ENCODE results near the gene CUL4A. TPM values are rescaled to one million over a fixed set of nuclear protein-coding genes. Genes with fewer than 3 reads are reported as not detected.
"Not testable (repeated sequence)": the region's sequence is repeated elsewhere in the genome, so short reads cannot be mapped to it uniquely, and the experiment has no call there.

The CUL4A gene
- total RNA-seq, 1 experiment from 2014 or later, result 91.0 TPM

DNA sequence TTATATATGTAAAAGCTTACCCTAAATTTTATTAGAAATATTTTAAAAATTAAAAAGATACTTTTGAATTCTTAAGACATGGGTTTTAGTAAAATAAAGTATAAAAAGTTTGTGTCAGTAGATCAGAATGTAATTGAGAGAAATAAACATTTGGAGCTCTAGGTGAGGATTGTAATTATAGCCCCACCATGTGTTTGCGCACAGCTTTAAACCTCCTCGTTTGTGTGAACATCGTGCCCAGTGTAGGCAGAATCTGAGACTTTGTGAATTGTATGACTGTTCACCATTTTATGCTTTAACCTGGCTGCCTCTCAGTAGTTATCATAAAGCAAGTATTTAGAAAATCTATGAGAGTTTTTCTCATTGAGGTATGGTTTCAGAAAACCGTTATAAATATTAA is 29.1 kb downstream of the CUL4A start:
- intact Hi-C loops (cut with micrococcal nuclease; ENCODE audit: unreplicated experiment), result no loop called here
- TF ChIP-seq EZH2 (IDR thresholded peaks at IDR 0.05; ENCODE audit: low read depth), result no peak
- TF ChIP-seq, protein P1, sequence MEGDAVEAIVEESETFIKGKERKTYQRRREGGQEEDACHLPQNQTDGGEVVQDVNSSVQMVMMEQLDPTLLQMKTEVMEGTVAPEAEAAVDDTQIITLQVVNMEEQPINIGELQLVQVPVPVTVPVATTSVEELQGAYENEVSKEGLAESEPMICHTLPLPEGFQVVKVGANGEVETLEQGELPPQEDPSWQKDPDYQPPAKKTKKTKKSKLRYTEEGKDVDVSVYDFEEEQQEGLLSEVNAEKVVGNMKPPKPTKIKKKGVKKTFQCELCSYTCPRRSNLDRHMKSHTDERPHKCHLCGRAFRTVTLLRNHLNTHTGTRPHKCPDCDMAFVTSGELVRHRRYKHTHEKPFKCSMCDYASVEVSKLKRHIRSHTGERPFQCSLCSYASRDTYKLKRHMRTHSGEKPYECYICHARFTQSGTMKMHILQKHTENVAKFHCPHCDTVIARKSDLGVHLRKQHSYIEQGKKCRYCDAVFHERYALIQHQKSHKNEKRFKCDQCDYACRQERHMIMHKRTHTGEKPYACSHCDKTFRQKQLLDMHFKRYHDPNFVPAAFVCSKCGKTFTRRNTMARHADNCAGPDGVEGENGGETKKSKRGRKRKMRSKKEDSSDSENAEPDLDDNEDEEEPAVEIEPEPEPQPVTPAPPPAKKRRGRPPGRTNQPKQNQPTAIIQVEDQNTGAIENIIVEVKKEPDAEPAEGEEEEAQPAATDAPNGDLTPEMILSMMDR (conservative IDR thresholded peaks at IDR 0.05), result no peak
- H2AFZ ChIP-seq, result no peak overlapping the region
- H3K27me3 ChIP-seq (ENCODE audit: insufficient read depth, low read depth), result no peaks in the 10 kb centered on the region
- peaks cover 8% of the 10 kb centered on the region; the same call in 1 of the 2 replicates for H4K20me1 ChIP-seq (ENCODE audit: insufficient read depth)
- no peak overlapping the region for H3K27ac ChIP-seq
- no peak overlapping the region for H3K4me2 ChIP-seq
- peaks cover 30% of the 10 kb centered on the region for H3K36me3 ChIP-seq (ENCODE audit: low read depth)
- H3K4me1 ChIP-seq (replicated peaks; ENCODE audit: insufficient read depth), result no peaks in the 10 kb centered on the region
- no peak overlapping the region for H3K4me3 ChIP-seq
- H3K9me2 ChIP-seq (ENCODE audit: insufficient read depth), result no peaks in the 10 kb centered on the region; the same call in 1 of the 2 replicates
- H3F3A ChIP-seq (ENCODE audit: insufficient read depth, low read depth), result peaks cover 10% of the 10 kb centered on the region; the same call in 1 of the 2 replicates
- no peaks in the 10 kb centered on the region for H3K9me3 ChIP-seq (ENCODE audit: insufficient read depth, low read depth)
- DNase-seq, result no peak
- no peaks in the 10 kb centered on the region for H3K79me2 ChIP-seq (ENCODE audit: low read depth)
- POLR2A ChIA-PET (ENCODE audit: unreplicated experiment), result no interaction called here
- CTCF ChIA-PET, result no interaction called here
- no TSS peak for BruUV-seq (replicated peaks)

DNA sequence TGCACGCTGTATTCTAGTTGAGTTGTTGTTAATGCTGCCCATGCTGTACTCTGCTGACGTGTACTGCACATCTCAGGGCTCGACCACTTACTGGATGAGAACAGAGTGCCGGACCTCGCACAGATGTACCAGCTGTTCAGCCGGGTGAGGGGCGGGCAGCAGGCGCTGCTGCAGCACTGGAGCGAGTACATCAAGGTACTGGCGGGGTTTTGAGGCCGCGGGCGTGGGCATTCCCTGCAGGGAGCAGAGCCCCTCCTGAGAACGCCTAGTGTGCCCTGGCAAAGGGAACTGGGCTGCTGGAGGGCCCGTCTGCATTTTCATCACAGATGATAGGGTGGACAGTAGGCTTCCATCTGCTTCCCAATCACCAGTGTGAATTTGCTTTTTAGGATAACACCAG is 29.9 kb downstream of the CUL4A start:
- Histone ChIP-seq H3K4me2 (no peak overlapping the region), H4K20me1 (ENCODE audit: insufficient read depth) (peaks cover 8% of the 10 kb centered on the region; the same call in 1 of the 2 replicates), H3F3A (ENCODE audit: insufficient read depth, low read depth) (peaks cover 16% of the 10 kb centered on the region; the same call in 1 of the 2 replicates), H3K27ac (no peak overlapping the region), H3K36me3 (ENCODE audit: low read depth) (peaks cover 38% of the 10 kb centered on the region), H2AFZ (no peak overlapping the region), H3K9me3 (ENCODE audit: insufficient read depth, low read depth) (no peaks in the 10 kb centered on the region), H3K9me2 (ENCODE audit: insufficient read depth) (no peaks in the 10 kb centered on the region; the same call in 1 of the 2 replicates), H3K4me1 (replicated peaks; ENCODE audit: insufficient read depth) (no peaks in the 10 kb centered on the region), H3K79me2 (ENCODE audit: low read depth) (no peaks in the 10 kb centered on the region), H3K27me3 (ENCODE audit: insufficient read depth, low read depth) (no peaks in the 10 kb centered on the region), H3K4me3 (no peak overlapping the region)
- no peak for DNase-seq
- ChIA-PET CTCF (no interaction called here), POLR2A (ENCODE audit: unreplicated experiment) (no interaction called here)
- TF ChIP-seq, protein P1 (conservative IDR thresholded peaks at IDR 0.05), result no peak
- no peak for TF ChIP-seq EZH2 (IDR thresholded peaks at IDR 0.05; ENCODE audit: low read depth)
- BruUV-seq (replicated peaks), result no TSS peak
- intact Hi-C loops (cut with micrococcal nuclease; ENCODE audit: unreplicated experiment), result no loop called here

DNA sequence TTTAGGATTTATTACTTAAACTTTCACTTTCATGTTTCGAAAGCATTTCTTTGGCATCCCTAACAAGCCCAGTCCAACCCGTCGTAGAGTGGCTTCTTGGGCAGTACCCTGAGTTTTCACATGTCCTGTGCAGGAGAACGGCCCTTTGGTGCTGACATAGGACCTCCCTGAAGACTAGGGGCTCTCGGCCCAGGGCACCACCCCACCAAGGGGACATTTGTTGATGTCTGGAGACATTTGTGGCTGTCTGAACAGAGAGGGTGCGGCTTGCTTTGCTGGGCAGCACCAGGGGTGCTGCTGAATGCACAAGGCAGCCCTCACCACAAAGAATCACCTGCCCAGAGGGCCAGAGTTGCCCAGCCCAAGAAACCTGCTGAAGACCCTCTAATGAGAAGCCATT is 30.6 kb downstream of the CUL4A start:
- no peak overlapping the region for H3K4me2 ChIP-seq
- H3K9me3 ChIP-seq (ENCODE audit: insufficient read depth, low read depth), result no peaks in the 10 kb centered on the region
- peaks cover 40% of the 10 kb centered on the region for H3K36me3 ChIP-seq (ENCODE audit: low read depth)
- peaks cover 8% of the 10 kb centered on the region; the same call in 1 of the 2 replicates for H4K20me1 ChIP-seq (ENCODE audit: insufficient read depth)
- no peaks in the 10 kb centered on the region; the same call in 1 of the 2 replicates for H3K9me2 ChIP-seq (ENCODE audit: insufficient read depth)
- H2AFZ ChIP-seq, result no peak overlapping the region
- POLR2A ChIA-PET (ENCODE audit: unreplicated experiment), result no interaction called here
- H3K4me3 ChIP-seq, result no peak overlapping the region
- no peaks in the 10 kb centered on the region for H3K79me2 ChIP-seq (ENCODE audit: low read depth)
- H3K27me3 ChIP-seq (ENCODE audit: insufficient read depth, low read depth), result no peaks in the 10 kb centered on the region
- H3K27ac ChIP-seq, result no peak overlapping the region
- DNase-seq, result no peak
- CTCF ChIA-PET, result no interaction called here
- peaks cover 18% of the 10 kb centered on the region; the same call in 1 of the 2 replicates for H3F3A ChIP-seq (ENCODE audit: insufficient read depth, low read depth)
- no peak for TF ChIP-seq EZH2 (IDR thresholded peaks at IDR 0.05; ENCODE audit: low read depth)
- TF ChIP-seq, protein P1 (conservative IDR thresholded peaks at IDR 0.05), result no peak
- no TSS peak for BruUV-seq (replicated peaks)
- intact Hi-C loops (cut with micrococcal nuclease; ENCODE audit: unreplicated experiment), result no loop called here
- H3K4me1 ChIP-seq (replicated peaks; ENCODE audit: insufficient read depth), result no peaks in the 10 kb centered on the region

DNA sequence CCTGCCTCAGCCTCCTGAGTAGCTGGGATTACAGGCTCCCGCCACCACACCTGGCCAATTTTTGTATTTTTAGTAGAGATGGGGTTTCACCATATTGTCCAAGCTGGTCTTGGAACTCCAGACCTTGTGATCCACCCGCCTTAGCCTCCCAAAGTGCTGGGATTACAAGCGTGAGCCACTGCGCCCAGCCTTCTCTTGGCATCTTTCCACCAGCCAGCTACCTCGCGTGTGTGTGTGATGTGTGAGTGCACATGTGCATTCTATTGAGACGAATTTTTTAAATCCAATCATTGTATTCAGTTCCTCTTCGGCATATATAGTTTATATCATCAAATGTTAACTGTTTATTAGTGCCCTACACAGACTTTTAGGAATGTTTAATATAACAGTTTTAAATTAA is 32.2 kb downstream of the CUL4A start:
- H3K4me1 ChIP-seq (replicated peaks; ENCODE audit: insufficient read depth); CTCF ChIA-PET; H3K79me2 ChIP-seq (ENCODE audit: low read depth); BruUV-seq (replicated peaks); H4K20me1 ChIP-seq (ENCODE audit: insufficient read depth); H2AFZ ChIP-seq; DNase-seq; H3K27ac ChIP-seq; intact Hi-C loops (cut with micrococcal nuclease; ENCODE audit: unreplicated experiment); H3K9me2 ChIP-seq (ENCODE audit: insufficient read depth); H3K4me3 ChIP-seq; H3K4me2 ChIP-seq; H3K9me3 ChIP-seq (ENCODE audit: insufficient read depth, low read depth); H3K27me3 ChIP-seq (ENCODE audit: insufficient read depth, low read depth); POLR2A ChIA-PET (ENCODE audit: unreplicated experiment): not testable (repeated sequence)
- H3F3A ChIP-seq (ENCODE audit: insufficient read depth, low read depth), result peaks cover 31% of the 10 kb centered on the region
- peaks cover 45% of the 10 kb centered on the region for H3K36me3 ChIP-seq (ENCODE audit: low read depth)
